ENCODE results near the gene ATG5. TPM values are rescaled to one million over a fixed set of nuclear protein-coding genes. Genes with fewer than 3 reads are reported as not detected.
"Not testable (repeated sequence)": the region's sequence is repeated elsewhere in the genome, so short reads cannot be mapped to it uniquely, and the experiment has no call there.

The ATG5 gene
- total RNA-seq, 2 experiments from 2014 or later, result 18.8 to 31.1 TPM

DNA sequence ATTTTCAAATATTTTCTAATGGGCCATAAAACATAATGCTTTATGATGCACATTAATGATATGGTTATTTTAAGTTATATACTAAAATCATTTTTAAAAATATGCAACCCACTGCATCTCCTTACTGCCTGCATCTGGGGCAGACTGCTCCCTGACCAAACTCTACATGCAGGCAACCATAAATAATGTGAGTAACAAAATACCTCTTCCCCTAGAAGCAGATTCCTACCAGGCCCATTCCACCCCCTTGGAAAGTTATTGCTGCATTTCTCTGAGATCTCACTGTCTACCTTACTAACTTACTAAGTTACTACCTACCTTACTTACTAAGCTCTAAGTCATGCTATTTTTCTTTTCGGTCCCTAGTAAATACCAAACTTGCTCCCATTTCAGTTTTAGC lies 71.8 kb downstream of the ATG5 start:
- H3K36me3 ChIP-seq (ENCODE audit: insufficient read depth, low read length), result no peaks in the 10 kb centered on the region
- 0 out of 2 replicates have a peak, but pooled peaks cover 5% of the 10 kb centered on the region for H4K20me1 ChIP-seq (ENCODE audit: insufficient read depth, low read length)
- no peak for TF ChIP-seq EZH2phosphoT487 (IDR thresholded peaks at IDR 0.05; ENCODE audit: borderline replicate concordance, low read depth, low read length)
- TF ChIP-seq, protein P1, sequence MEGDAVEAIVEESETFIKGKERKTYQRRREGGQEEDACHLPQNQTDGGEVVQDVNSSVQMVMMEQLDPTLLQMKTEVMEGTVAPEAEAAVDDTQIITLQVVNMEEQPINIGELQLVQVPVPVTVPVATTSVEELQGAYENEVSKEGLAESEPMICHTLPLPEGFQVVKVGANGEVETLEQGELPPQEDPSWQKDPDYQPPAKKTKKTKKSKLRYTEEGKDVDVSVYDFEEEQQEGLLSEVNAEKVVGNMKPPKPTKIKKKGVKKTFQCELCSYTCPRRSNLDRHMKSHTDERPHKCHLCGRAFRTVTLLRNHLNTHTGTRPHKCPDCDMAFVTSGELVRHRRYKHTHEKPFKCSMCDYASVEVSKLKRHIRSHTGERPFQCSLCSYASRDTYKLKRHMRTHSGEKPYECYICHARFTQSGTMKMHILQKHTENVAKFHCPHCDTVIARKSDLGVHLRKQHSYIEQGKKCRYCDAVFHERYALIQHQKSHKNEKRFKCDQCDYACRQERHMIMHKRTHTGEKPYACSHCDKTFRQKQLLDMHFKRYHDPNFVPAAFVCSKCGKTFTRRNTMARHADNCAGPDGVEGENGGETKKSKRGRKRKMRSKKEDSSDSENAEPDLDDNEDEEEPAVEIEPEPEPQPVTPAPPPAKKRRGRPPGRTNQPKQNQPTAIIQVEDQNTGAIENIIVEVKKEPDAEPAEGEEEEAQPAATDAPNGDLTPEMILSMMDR (conservative IDR thresholded peaks at IDR 0.05; ENCODE audit: low read length), result no peak
- H3K4me1 ChIP-seq (ENCODE audit: insufficient read depth, low read length, poor library complexity, severe bottlenecking), result no peaks in the 10 kb centered on the region
- no peak for DNase-seq (ENCODE audit: low spot score)
- H3K4me3 ChIP-seq (ENCODE audit: low read depth, low read length, poor library complexity, severe bottlenecking), result no peak overlapping the region
- no TSS peak for BruUV-seq (replicated peaks)
- H3K4me2 ChIP-seq (ENCODE audit: low read length), result no peak overlapping the region
- no peaks in the 10 kb centered on the region for H3K9me3 ChIP-seq (ENCODE audit: low read length)
- H3K9me2 ChIP-seq (ENCODE audit: insufficient read depth, low read length), result no peaks in the 10 kb centered on the region
- no peak overlapping the region for H2AFZ ChIP-seq (ENCODE audit: low read length)
- intact Hi-C loops (cut with micrococcal nuclease; ENCODE audit: unreplicated experiment), result no loop called here
- H3K27ac ChIP-seq (ENCODE audit: low read depth, low read length, poor library complexity, severe bottlenecking), result no peak overlapping the region
- CTCF ChIA-PET (ENCODE audit: unreplicated experiment), result no interaction called here
- POLR2A ChIA-PET, result interaction anchor here (1.3 kb wide), 1 partner anchor 33 kb away, joined by 5 read pairs; no protein-coding TSS in a partner anchor
- H3K79me2 ChIP-seq (ENCODE audit: insufficient read depth, low read depth, low read length), result peaks cover 6% of the 10 kb centered on the region; the same call in 1 of the 2 replicates

DNA sequence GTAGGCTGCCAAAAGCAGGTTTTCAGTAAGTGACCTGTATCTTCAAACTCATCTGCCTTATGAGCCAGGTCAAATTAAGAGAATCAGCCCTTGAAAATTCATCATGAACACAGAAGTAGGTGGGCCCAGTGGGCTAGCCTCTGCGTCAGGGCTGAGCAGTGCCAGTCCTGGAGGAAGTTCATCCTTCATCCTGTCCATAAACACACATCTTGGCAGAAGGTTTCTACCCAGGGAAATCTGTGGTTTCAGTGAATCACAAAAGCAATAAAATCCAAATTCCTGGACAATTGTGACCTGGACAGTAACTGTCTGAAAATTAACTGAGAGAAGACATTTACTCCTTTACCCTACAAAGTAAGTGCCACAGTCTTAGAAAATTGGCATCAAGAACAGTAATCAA lies 72.4 kb downstream of the ATG5 start:
- H3K27ac ChIP-seq (ENCODE audit: low read depth, low read length, poor library complexity, severe bottlenecking), result no peak overlapping the region
- TF ChIP-seq, protein P1 (conservative IDR thresholded peaks at IDR 0.05; ENCODE audit: low read length), result no peak
- no peak for TF ChIP-seq EZH2phosphoT487 (IDR thresholded peaks at IDR 0.05; ENCODE audit: borderline replicate concordance, low read depth, low read length)
- no peaks in the 10 kb centered on the region for H3K9me2 ChIP-seq (ENCODE audit: insufficient read depth, low read length)
- no peak for DNase-seq (ENCODE audit: low spot score)
- H3K9me3 ChIP-seq (ENCODE audit: low read length), result no peaks in the 10 kb centered on the region
- H3K4me1 ChIP-seq (ENCODE audit: insufficient read depth, low read length, poor library complexity, severe bottlenecking), result no peaks in the 10 kb centered on the region
- POLR2A ChIA-PET, result interaction anchor here (0.6 to 1.3 kb wide), 2 partner anchors 34 to 690 kb away, joined by 4 to 5 read pairs; no protein-coding TSS in a partner anchor
- H3K4me3 ChIP-seq (ENCODE audit: low read depth, low read length, poor library complexity, severe bottlenecking), result no peak overlapping the region
- H3K36me3 ChIP-seq (ENCODE audit: insufficient read depth, low read length), result no peaks in the 10 kb centered on the region
- H3K79me2 ChIP-seq (ENCODE audit: insufficient read depth, low read depth, low read length), result peaks cover 6% of the 10 kb centered on the region; the same call in 1 of the 2 replicates
- no peak overlapping the region for H3K4me2 ChIP-seq (ENCODE audit: low read length)
- H4K20me1 ChIP-seq (ENCODE audit: insufficient read depth, low read length), result 0 out of 2 replicates have a peak, but pooled peaks cover 5% of the 10 kb centered on the region
- no TSS peak for BruUV-seq (replicated peaks)
- intact Hi-C loops (cut with micrococcal nuclease; ENCODE audit: unreplicated experiment), result no loop called here
- no peak overlapping the region for H2AFZ ChIP-seq (ENCODE audit: low read length)
- CTCF ChIA-PET (ENCODE audit: unreplicated experiment), result no interaction called here

DNA sequence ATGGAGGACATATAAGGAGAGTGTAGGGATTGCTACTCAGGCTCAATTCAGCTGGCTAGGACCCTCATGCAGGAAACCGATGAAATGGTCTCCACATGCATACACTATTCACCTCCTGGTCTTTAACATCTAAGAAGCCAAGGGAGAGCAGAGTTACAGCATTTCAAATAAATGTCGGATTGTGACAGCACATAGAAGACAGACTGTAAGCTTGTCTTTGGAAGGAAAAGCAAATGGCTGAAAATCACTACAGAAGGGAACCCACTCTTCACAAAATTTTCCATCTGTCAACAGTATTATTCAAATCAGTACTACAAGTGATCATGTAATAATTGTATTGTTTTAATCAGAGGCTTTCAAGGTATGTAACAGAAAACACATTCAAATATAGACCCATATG lies 72.9 kb downstream of the ATG5 start:
- Histone ChIP-seq H3K9me2 (ENCODE audit: insufficient read depth, low read length) (no peaks in the 10 kb centered on the region), H4K20me1 (ENCODE audit: insufficient read depth, low read length) (0 out of 2 replicates have a peak, but pooled peaks cover 5% of the 10 kb centered on the region), H3K36me3 (ENCODE audit: insufficient read depth, low read length) (peaks cover 4% of the 10 kb centered on the region; the same call in 1 of the 2 replicates), H3K27ac (ENCODE audit: low read depth, low read length, poor library complexity, severe bottlenecking) (no peak overlapping the region), H2AFZ (ENCODE audit: low read length) (no peak overlapping the region), H3K79me2 (ENCODE audit: insufficient read depth, low read depth, low read length) (peaks cover 6% of the 10 kb centered on the region; the same call in 1 of the 2 replicates), H3K4me3 (ENCODE audit: low read depth, low read length, poor library complexity, severe bottlenecking) (no peak overlapping the region), H3K4me1 (ENCODE audit: insufficient read depth, low read length, poor library complexity, severe bottlenecking) (no peaks in the 10 kb centered on the region), H3K9me3 (ENCODE audit: low read length) (no peaks in the 10 kb centered on the region), H3K4me2 (ENCODE audit: low read length) (no peak overlapping the region)
- ChIA-PET CTCF (ENCODE audit: unreplicated experiment) (no interaction called here), POLR2A (interaction anchor here (0.6 to 1.2 kb wide), 4 partner anchors 18 to 689 kb away, joined by 3 to 5 read pairs (median 4); no protein-coding TSS in a partner anchor)
- no TSS peak for BruUV-seq (replicated peaks)
- intact Hi-C loops (cut with micrococcal nuclease; ENCODE audit: unreplicated experiment), result no loop called here
- DNase-seq (ENCODE audit: low spot score), result no peak
- TF ChIP-seq, protein P1 (conservative IDR thresholded peaks at IDR 0.05; ENCODE audit: low read length), result no peak
- TF ChIP-seq EZH2phosphoT487 (IDR thresholded peaks at IDR 0.05; ENCODE audit: borderline replicate concordance, low read depth, low read length), result no peak

DNA sequence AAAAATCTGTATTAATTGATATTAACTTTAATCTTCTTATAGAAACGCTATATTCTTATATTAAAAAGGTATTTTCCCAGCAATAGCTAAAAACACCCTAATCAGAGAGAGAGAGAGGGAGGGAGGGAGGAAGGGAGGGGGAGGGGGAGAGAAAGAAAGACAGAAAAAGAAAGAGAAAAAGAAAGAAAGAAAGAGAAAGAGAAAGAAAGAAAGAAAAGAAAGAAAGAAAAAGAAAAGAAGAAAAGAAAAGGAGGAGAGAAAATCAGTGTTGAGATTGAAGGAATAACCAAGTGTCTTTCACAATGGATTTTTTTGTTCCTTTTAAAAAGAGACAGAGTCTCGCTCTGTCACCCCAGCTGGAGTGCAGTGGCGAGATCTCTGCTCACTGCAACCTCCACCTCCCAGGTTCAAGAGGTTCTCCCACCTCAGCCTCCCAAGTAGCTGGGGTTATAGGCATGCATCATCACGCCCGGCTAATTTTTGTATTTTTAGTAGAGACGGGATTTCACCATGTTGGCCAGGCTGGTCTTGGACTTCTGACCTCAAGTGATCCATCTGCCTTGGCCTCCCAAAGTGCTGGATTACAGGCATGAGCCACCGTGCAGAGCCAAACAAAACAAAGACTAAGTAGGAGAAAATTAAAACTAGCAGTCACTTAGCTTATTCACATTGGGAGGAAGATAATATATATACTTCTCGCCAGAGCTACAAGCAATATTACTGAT lies 73.9 kb downstream of the ATG5 start:
- intact Hi-C loops (cut with micrococcal nuclease; ENCODE audit: unreplicated experiment); DNase-seq (ENCODE audit: low spot score); H4K20me1 ChIP-seq (ENCODE audit: insufficient read depth, low read length); H3K79me2 ChIP-seq (ENCODE audit: insufficient read depth, low read depth, low read length); H3K9me2 ChIP-seq (ENCODE audit: insufficient read depth, low read length); H3K4me1 ChIP-seq (ENCODE audit: insufficient read depth, low read length, poor library complexity, severe bottlenecking); H3K4me2 ChIP-seq (ENCODE audit: low read length); H3K9me3 ChIP-seq (ENCODE audit: low read length); H3K4me3 ChIP-seq (ENCODE audit: low read depth, low read length, poor library complexity, severe bottlenecking); BruUV-seq (replicated peaks); H3K27ac ChIP-seq (ENCODE audit: low read depth, low read length, poor library complexity, severe bottlenecking); CTCF ChIA-PET (ENCODE audit: unreplicated experiment); H2AFZ ChIP-seq (ENCODE audit: low read length): not testable (repeated sequence)
- peaks cover 13% of the 10 kb centered on the region; the same call in 1 of the 2 replicates for H3K36me3 ChIP-seq (ENCODE audit: insufficient read depth, low read length)
- POLR2A ChIA-PET, result interaction anchor here (0.7 to 1.2 kb wide), 3 partner anchors 19 to 23 kb away, joined by 3 to 5 read pairs (median 4); no protein-coding TSS in a partner anchor
